SK-N-SH treated with all-trans-retinoic acid at 6 μM for 48 hours (cell line): ENCODE measurements around the gene CPLX1.

ENCODE experiments used
- ATAC-seq: fragments of 200-7000 bp; cut with Tn5 transposase; 3 replicates; pipeline ENCODE4 v1.9.1; 2020; ENCODE audit warnings: mild to moderate bottlenecking, moderate library complexity
- ARNTL ChIP-seq: fragments of 450-650 bp; formaldehyde crosslinking; IDR thresholded peaks from 2 replicates; pipeline ENCODE4 v1.5.0; 2020; ENCODE audit warnings: low read depth, mild to moderate bottlenecking, moderate library complexity, borderline replicate concordance
- BACH2 ChIP-seq: fragments of 250-450 bp; sonication (Bioruptor Pico); IDR thresholded peaks from 2 replicates; pipeline ENCODE4 v1.9.0; 2021; ENCODE audit warnings: mild to moderate bottlenecking, borderline replicate concordance
- ESRRG ChIP-seq: fragments of 250-450 bp; sonication (Bioruptor Pico); IDR thresholded peaks from 2 replicates; pipeline ENCODE4 v1.6.1; 2021; ENCODE audit warnings: mild to moderate bottlenecking
- GLIS3 ChIP-seq: fragments of 250-450 bp; sonication (Bioruptor Pico); IDR thresholded peaks from 2 replicates; pipeline ENCODE4 v1.5.0; 2020; ENCODE audit warnings: mild to moderate bottlenecking, moderate library complexity
- ISL1 ChIP-seq: fragments of 250-450 bp; sonication (Bioruptor Pico); IDR thresholded peaks from 2 replicates; pipeline ENCODE4 v2.1.2; 2022; ENCODE audit warnings: mild to moderate bottlenecking, moderate library complexity
- OSR1 ChIP-seq: fragments of 250-450 bp; sonication (Bioruptor Pico); IDR thresholded peaks from 2 replicates; pipeline ENCODE4 v1.8.0; 2022; ENCODE audit warnings: moderate library complexity, mild to moderate bottlenecking, inconsistent platforms
- POU6F1 ChIP-seq: fragments of 250-450 bp; sonication (Bioruptor Pico); IDR thresholded peaks from 2 replicates; pipeline ENCODE4 v1.8.0; 2021; ENCODE audit warnings: low read depth, mild to moderate bottlenecking, moderate library complexity, borderline replicate concordance
- PPARA ChIP-seq: fragments of 250-450 bp; sonication (Bioruptor Pico); IDR thresholded peaks from 2 replicates; pipeline ENCODE4 v1.5.0; 2020; ENCODE audit warnings: mild to moderate bottlenecking, borderline replicate concordance
- RARB ChIP-seq: fragments of 250-450 bp; sonication (Bioruptor Pico); IDR thresholded peaks from 2 replicates; pipeline ENCODE4 v1.8.0; 2021; ENCODE audit warnings: mild to moderate bottlenecking, moderate library complexity
- TCF4 ChIP-seq: fragments of 250-450 bp; sonication (Bioruptor Pico); IDR thresholded peaks from 2 replicates; pipeline ENCODE4 v1.8.0; 2021; ENCODE audit warnings: mild to moderate bottlenecking, moderate library complexity, borderline replicate concordance
- TOX ChIP-seq: fragments of 250-450 bp; sonication (Bioruptor Pico); IDR thresholded peaks from 2 replicates; pipeline ENCODE4 v1.8.0; 2021; ENCODE audit warnings: mild to moderate bottlenecking, moderate library complexity, borderline replicate concordance
- TSHZ2 ChIP-seq: fragments of 250-450 bp; sonication (Bioruptor Pico); IDR thresholded peaks from 2 replicates; pipeline ENCODE4 v1.5.0; 2020; ENCODE audit warnings: mild to moderate bottlenecking, moderate library complexity
- ZC3H10 ChIP-seq: fragments of 250-450 bp; sonication (Bioruptor Pico); IDR thresholded peaks from 2 replicates; pipeline ENCODE4 v1.5.1; 2021; ENCODE audit warnings: mild to moderate bottlenecking, moderate library complexity
- ZFP3 ChIP-seq: fragments of 250-450 bp; sonication (Bioruptor Pico); IDR thresholded peaks from 2 replicates; pipeline ENCODE4 v1.5.0; 2020; ENCODE audit warnings: mild to moderate bottlenecking, moderate library complexity
- ZNF70 ChIP-seq: fragments of 450-650 bp; formaldehyde crosslinking; IDR thresholded peaks from 2 replicates; pipeline ENCODE4 v1.5.0; 2020; ENCODE audit warnings: mild to moderate bottlenecking, moderate library complexity
- TF ChIP-seq, protein P1 (sequence below): fragments of 250-450 bp; sonication (Bioruptor Pico); IDR thresholded peaks from 2 replicates; pipeline ENCODE4 v1.5.1; 2021; ENCODE audit warnings: mild to moderate bottlenecking, moderate library complexity
- TF ChIP-seq, protein P2 (sequence below): fragments of 250-450 bp; sonication (Bioruptor Pico); IDR thresholded peaks from 2 replicates; pipeline ENCODE4 v1.8.0; 2020; ENCODE audit warnings: mild to moderate bottlenecking, moderate library complexity, borderline replicate concordance

The CPLX1 gene

DNA sequence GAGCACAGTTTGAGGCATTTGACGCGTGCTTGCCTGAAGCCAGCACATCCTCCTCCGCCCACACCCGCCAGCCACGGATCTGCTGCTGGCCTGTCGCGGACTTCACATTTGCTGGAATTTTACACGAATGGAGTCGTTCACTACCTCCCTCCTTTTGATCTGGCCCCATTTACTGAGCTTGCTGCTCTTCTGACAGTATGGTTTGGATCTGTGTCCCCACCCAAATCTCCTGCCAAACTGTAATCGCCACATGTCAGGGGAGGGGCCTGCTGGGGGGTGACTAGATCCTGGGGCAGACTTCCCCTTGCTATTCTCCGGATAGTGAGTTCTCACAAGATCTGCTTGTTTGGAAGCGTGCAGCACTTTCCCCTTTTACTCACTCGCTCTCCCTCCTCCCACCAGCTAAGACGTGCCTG is 19.9 kb upstream of the CPLX1 start:
- TF ChIP-seq ZFP3 (CRISPR knock-in tag) (no peak), TSHZ2 (CRISPR knock-in tag) (no peak), ARNTL (CRISPR knock-in tag) (no peak), POU6F1 (no peak), ESRRG (no peak), OSR1 (CRISPR knock-in tag) (no peak), ZC3H10 (CRISPR knock-in tag) (no peak), GLIS3 (no peak), PPARA (no peak), RARB (CRISPR knock-in tag) (no peak)
- TF ChIP-seq, protein P1, sequence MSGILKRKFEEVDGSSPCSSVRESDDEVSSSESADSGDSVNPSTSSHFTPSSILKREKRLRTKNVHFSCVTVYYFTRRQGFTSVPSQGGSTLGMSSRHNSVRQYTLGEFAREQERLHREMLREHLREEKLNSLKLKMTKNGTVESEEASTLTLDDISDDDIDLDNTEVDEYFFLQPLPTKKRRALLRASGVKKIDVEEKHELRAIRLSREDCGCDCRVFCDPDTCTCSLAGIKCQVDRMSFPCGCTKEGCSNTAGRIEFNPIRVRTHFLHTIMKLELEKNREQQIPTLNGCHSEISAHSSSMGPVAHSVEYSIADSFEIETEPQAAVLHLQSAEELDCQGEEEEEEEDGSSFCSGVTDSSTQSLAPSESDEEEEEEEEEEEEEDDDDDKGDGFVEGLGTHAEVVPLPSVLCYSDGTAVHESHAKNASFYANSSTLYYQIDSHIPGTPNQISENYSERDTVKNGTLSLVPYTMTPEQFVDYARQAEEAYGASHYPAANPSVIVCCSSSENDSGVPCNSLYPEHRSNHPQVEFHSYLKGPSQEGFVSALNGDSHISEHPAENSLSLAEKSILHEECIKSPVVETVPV (CRISPR knock-in tag), result no peak
- no peak for ATAC-seq

DNA sequence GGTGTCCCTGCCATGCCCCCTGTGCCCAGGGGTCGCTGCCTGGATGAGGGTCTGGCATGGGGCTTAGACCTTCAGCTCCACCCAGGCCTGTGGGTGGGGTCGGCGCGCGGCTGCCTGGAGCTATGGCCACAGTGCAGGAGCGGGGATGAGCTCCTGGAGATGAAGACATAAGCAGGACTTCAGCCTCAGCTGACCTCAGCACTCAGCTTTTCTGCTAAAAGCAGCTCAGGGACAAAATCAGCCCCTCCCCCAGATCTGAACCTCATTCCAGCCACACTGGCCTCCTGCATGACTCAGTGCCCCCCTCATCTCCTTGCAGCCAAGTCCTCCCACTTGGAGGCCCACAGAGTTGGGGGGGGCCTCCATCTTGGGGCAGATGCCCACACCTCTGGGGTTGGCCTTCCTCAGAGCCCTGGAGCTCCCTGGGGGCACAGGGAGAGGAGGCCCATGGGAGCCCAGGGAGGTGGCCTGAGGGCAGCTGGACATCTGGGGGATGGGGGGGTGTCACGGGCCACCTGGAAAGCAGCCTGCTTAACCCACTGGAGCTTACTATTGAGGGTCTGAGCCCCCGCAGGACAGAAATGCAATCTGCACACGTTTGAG is 19.4 kb upstream of the CPLX1 start:
- TF ChIP-seq ZNF70 (CRISPR knock-in tag), result no peak
- TF ChIP-seq, protein P1 (CRISPR knock-in tag), result no peak
- TF ChIP-seq OSR1 (CRISPR knock-in tag), result no peak
- TF ChIP-seq ARNTL (CRISPR knock-in tag), result no peak
- TF ChIP-seq BACH2, result no peak
- no peak for TF ChIP-seq TCF4 (CRISPR knock-in tag)
- TF ChIP-seq ZC3H10 (CRISPR knock-in tag), result no peak

DNA sequence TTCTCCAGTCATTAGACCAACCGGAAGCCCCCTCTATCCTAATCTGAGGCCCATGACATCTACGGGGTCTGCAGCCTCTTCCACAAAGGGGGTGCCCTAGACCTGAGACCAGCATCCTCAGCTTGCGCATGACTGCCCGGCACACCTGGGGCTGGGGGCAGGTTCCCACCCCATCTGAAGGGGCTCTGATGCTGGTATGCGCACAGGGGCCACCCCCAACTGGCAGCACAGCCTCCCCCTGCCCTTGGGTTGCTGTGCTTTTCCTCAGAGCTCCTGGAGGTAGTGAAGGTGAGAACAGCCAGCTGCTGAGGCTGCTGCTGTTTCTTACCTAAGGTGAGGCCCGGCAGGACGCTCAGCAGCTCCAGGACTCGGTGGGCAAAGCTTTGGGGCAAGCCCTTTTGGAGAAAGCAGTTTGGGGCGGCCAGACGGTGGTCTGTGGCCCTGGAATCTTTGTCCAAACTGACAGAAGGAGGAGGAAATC is 18.9 kb upstream of the CPLX1 start:
- TF ChIP-seq TCF4 (CRISPR knock-in tag) (no peak), TSHZ2 (CRISPR knock-in tag) (no peak), BACH2 (no peak), RARB (CRISPR knock-in tag) (no peak), ARNTL (CRISPR knock-in tag) (no peak), POU6F1 (no peak), TOX (CRISPR knock-in tag) (no peak), OSR1 (CRISPR knock-in tag) (no peak), ISL1 (CRISPR knock-in tag) (no peak)
- TF ChIP-seq, protein P2, sequence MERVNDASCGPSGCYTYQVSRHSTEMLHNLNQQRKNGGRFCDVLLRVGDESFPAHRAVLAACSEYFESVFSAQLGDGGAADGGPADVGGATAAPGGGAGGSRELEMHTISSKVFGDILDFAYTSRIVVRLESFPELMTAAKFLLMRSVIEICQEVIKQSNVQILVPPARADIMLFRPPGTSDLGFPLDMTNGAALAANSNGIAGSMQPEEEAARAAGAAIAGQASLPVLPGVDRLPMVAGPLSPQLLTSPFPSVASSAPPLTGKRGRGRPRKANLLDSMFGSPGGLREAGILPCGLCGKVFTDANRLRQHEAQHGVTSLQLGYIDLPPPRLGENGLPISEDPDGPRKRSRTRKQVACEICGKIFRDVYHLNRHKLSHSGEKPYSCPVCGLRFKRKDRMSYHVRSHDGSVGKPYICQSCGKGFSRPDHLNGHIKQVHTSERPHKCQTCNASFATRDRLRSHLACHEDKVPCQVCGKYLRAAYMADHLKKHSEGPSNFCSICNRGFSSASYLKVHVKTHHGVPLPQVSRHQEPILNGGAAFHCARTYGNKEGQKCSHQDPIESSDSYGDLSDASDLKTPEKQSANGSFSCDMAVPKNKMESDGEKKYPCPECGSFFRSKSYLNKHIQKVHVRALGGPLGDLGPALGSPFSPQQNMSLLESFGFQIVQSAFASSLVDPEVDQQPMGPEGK, result no peak
- ATAC-seq, result no peak

More for the DNA sequence above, 19.4 kb upstream of the CPLX1 start:
- ATAC-seq, result peak; percentile 33
